Measurements from ENCODE around the gene FLNC. TPM values are rescaled to one million over a fixed set of nuclear protein-coding genes. Genes with fewer than 3 reads are reported as not detected.

The FLNC gene
- total RNA-seq, 1 donor from 2014 or later = 184 TPM

- no peak overlapping the region for H3K4me3 Mint-ChIP-seq
- no peak for DNase-seq (ENCODE audit: low spot score in 2 of 2, unreplicated experiment in 2 of 2)
- peaks cover 42% of the 10 kb centered on the region for H3K4me1 Mint-ChIP-seq
- no peaks in the 10 kb centered on the region for H3K9me3 Mint-ChIP-seq
- peaks cover 12% of the 10 kb centered on the region for H3K36me3 Mint-ChIP-seq
- H3K27ac Mint-ChIP-seq = no peak overlapping the region
- H3K27me3 Mint-ChIP-seq (ENCODE audit: low read depth) = peaks cover 27% of the 10 kb centered on the region
- no peak for TF ChIP-seq CTCF (IDR thresholded peaks at IDR 0.05; ENCODE audit: unreplicated experiment)
Observed at GRCh38 chr7:128867241-128867640, 37.0 kb downstream of the FLNC start.

- no peak for DNase-seq (ENCODE audit: low spot score in 2 of 2, unreplicated experiment in 2 of 2)
- Mint-ChIP-seq H3K27ac (no peak overlapping the region), H3K27me3 (ENCODE audit: low read depth) (peaks cover 27% of the 10 kb centered on the region), H3K4me1 (peaks cover 37% of the 10 kb centered on the region), H3K9me3 (no peaks in the 10 kb centered on the region), H3K36me3 (peaks cover 12% of the 10 kb centered on the region), H3K4me3 (peak overlapping the region; percentile 56)
- no peak for TF ChIP-seq CTCF (IDR thresholded peaks at IDR 0.05; ENCODE audit: unreplicated experiment)
Observed at GRCh38 chr7:128867842-128868623, 37.8 kb downstream of the FLNC start.

- peaks cover 35% of the 10 kb centered on the region for H3K4me1 Mint-ChIP-seq
- H3K36me3 Mint-ChIP-seq = peaks cover 12% of the 10 kb centered on the region
- TF ChIP-seq CTCF (IDR thresholded peaks at IDR 0.05; ENCODE audit: unreplicated experiment) = no peak
- no peak for DNase-seq (ENCODE audit: low spot score in 2 of 2, unreplicated experiment in 2 of 2)
- H3K27ac Mint-ChIP-seq = no peak overlapping the region
- H3K4me3 Mint-ChIP-seq = peak overlapping the region; percentile 56
- peaks cover 27% of the 10 kb centered on the region for H3K27me3 Mint-ChIP-seq (ENCODE audit: low read depth)
- H3K9me3 Mint-ChIP-seq = no peaks in the 10 kb centered on the region
Observed at GRCh38 chr7:128868624-128869137, 38.5 kb downstream of the FLNC start.

GRCh38 chr7:128869138-128869943 lies 39.1 kb downstream of the FLNC start:
- Mint-ChIP-seq H3K27ac (no peak overlapping the region), H3K9me3 (no peaks in the 10 kb centered on the region), H3K4me3 (peak overlapping the region; percentile 56), H3K4me1 (peaks cover 32% of the 10 kb centered on the region), H3K27me3 (ENCODE audit: low read depth) (peaks cover 27% of the 10 kb centered on the region), H3K36me3 (peaks cover 12% of the 10 kb centered on the region)
- DNase-seq (ENCODE audit: low spot score in 2 of 2, unreplicated experiment in 2 of 2) = peak in 1 of 2 experiments; percentile 64
- no peak for TF ChIP-seq CTCF (IDR thresholded peaks at IDR 0.05; ENCODE audit: unreplicated experiment)

- Mint-ChIP-seq H3K27ac (no peak overlapping the region), H3K9me3 (no peaks in the 10 kb centered on the region), H3K4me3 (peak overlapping the region; percentile 69), H3K27me3 (ENCODE audit: low read depth) (peaks cover 27% of the 10 kb centered on the region), H3K4me1 (peaks cover 32% of the 10 kb centered on the region), H3K36me3 (peaks cover 11% of the 10 kb centered on the region)
- TF ChIP-seq CTCF (IDR thresholded peaks at IDR 0.05; ENCODE audit: unreplicated experiment) = no peak
- DNase-seq (ENCODE audit: low spot score in 2 of 2, unreplicated experiment in 2 of 2) = no peak
Observed at GRCh38 chr7:128869944-128870285, 39.7 kb downstream of the FLNC start.
